NCI-H1092 (cell line): Measurements from ENCODE around the gene ATP6V0D1.
"Not testable (repeated sequence)": the region's sequence is repeated elsewhere in the genome, so short reads cannot be mapped to it uniquely, and the experiment has no call there.

ENCODE experiments used
- DNase-seq: peaks from one replicate; lab custom pipeline; 2025; lab: John Stamatoyannopoulos, UW

The ATP6V0D1 gene

GRCh38 chr16:67504031-67505021, 23.4 kb upstream of the ATP6V0D1 start:
- DNase-seq = no peak

GRCh38 chr16:67499106-67499505, 18.1 kb upstream of the ATP6V0D1 start:
- no peak for DNase-seq

DNA sequence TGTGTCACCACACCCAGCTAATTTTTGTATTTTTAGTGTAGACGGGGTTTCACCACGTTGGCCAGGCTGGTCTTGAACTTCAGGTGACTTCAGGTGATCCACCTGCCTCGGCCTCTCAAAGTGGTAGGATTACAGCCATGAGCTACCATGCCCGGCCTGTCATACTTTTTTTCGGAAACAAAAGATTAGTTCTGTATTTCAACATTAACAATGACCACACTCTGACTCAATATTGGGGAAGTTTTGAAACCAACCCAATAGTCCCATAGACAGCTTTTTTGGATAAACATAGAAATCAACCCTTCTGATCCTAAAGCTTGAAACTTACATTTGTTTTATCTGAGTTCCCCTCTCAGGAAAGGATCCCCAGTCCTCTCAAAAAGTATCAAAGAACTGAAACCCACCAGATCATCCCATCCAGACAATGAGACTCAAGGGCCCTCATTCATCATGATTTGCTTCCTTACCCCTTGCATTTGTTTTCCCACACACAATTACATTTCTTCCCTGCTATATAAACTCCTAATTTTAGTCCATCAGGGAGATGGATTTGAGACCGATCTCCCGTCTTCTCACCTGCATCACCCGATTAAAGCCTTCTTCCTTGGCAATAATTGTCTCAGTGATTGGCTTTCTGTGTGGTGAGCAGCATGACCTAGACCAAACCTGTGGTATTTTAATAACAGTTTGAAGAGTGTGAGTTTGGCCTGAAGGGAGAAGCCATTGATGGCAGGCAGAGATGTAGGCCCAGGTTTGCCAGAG, 9.6 kb upstream of the ATP6V0D1 start:
- no peak for DNase-seq

DNA sequence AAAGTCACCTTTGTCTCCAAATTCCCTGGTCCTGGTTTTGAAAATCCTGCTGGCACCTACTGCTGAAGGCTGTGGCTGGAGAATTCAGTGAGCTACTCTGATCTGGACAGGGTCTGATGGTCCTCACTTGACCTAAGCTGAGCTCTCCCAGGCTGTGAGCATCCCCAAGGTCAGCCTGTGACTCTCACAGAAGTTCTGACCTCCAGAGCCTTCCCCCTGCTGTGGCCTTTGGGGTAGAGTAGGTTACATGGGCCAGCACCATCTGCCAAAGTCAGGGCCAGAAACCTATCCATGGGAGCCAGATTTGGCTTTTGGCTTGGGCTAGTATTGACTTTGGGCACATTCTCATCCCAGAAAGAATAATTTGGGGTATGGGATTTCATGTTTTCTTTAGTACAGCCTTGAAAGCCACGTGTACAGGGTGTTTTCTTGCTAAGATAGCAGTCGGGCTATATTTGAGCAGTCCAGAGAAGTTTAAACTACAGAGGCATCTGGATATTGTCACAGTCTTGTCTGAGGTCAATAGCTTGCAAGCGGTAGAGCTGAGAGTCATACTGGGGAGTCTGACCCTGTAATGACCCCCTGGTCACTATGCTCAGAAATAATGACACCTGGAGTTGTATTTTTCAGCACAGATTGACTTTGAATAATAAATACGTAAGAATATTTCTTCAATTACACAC, 8.6 kb upstream of the ATP6V0D1 start:
- DNase-seq = no peak

GRCh38 chr16:67487561-67487960, 6.6 kb upstream of the ATP6V0D1 start:
- not testable (repeated sequence) for DNase-seq

- no peak for DNase-seq
Observed at GRCh38 chr16:67486805-67487204, 5.8 kb upstream of the ATP6V0D1 start.

GRCh38 chr16:67483731-67484525, 3.0 kb upstream of the ATP6V0D1 start:
- DNase-seq = no peak

DNA sequence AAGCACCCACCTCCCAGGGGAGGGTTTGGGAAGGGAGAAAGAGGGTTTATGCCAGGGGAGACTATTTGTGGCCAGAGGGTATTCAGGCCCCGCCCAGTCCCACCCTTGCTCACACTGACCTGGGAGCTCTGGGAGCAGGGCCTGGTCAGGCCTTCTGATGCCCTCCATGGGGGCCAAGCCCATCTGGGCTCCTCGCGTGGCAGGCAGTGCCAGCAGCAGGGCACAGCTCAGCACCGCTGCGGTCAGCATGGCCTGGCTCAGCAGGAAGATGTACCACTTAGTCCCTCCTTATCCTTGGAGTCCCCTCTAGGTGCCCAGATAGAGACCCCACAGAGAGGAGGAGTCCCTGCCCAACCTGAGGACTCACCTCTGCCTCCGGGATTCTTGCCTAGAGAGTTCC, 2.2 kb upstream of the ATP6V0D1 start, which contains the start of gene AGRP:
AGRP (minus strand) TSS at position 398 of the 400 bp plus-strand sequence; CDS start at position 249, 149 bp downstream.
- no peak for DNase-seq

DNA sequence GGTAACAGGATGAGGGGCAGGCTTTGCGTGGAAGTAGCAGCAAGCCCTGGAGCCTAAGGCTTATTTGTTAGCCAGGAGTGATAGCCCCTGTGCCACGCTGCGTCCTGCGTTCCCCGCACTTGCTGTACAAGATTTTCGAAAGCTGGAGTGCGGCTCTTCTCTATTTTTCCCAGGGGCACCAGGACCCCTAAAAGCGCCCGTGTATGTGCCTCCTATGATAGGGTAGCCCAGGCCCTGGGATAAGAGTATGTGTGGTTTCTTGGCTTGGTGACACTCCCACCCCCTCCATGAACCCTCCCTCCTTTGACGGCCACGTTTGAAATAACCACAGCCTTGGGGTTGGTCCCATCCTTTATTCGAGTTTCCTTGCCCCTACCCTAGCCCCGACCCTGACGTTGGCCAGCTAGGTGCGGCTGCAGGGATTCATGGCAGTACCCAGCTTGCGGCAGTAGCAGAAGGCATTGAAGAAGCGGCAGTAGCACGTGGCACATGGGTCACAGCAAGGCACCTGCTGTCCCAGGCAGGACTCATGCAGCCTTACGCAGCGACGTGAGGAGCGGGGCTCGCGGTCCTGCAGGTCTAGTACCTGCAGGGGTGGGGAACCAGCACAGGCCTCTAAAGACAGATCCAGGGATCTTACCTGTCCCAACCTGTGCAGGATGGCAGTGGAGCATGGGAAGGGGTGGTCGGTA, 1.4 kb upstream of the ATP6V0D1 start:
- no peak for DNase-seq

DNA sequence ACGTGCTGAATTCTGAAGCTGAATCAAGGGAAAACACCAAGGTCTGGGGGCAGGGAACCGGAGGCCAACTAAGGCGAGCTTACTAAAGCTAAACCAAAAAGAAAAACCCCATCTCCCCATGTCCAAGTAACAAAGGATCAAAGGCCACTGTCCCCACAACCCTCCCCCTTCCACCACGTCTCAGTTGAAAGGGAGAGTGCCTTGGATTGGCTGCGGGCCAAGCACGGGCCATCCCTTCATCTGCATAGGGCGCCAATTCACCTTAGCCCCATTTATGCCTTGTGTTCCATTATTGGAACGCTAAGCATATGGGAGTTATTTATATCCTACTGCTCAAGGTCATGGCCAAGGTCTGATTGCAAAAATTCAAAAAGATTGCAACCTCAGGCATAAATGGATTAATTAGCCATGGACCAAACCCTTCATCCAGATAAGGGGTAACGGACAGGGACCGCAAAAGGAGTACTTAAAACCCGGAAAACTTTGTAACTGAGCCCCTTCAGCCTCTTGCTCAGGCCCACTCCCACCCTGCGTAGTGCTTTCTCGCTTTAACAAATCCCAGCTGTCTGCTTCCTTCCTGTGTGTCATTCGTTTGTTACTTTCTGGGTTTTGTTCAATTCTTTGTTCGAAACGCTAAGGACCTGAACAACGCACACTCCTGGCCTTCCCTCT, 740 bp upstream of the ATP6V0D1 start:
- DNase-seq = peak; percentile 65

DNA sequence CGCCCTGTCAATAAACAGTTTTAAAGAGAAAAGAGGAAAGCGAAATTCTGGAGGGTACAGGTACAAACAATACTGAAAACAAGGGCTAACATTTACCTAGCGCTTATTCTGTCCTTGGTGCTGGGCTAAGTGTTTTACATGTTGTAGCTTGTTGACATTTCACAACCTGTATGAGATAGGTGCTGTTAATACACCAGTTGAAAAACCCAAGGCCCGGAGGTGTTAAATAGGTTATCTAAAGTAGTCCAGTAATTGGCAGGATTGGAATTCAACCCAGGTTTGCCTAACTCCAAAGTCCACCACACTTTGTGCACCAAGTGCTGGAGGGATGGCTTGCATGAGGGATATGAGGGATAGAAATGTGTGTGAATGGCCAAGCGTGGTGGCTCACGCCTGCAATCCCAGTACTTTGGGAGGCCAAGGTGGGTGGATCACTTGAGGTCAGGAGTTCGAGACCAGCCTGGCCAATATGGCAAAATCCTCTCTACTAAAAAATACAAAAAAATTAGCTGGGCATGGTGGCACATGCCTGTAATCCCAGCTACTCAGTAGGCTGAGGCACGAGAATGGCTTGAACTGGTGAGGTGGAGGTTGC, 2.9 kb downstream of the ATP6V0D1 start:
- DNase-seq = no peak

- no peak for DNase-seq
Observed at GRCh38 chr16:67474551-67475455, 6.2 kb downstream of the ATP6V0D1 start.

DNA sequence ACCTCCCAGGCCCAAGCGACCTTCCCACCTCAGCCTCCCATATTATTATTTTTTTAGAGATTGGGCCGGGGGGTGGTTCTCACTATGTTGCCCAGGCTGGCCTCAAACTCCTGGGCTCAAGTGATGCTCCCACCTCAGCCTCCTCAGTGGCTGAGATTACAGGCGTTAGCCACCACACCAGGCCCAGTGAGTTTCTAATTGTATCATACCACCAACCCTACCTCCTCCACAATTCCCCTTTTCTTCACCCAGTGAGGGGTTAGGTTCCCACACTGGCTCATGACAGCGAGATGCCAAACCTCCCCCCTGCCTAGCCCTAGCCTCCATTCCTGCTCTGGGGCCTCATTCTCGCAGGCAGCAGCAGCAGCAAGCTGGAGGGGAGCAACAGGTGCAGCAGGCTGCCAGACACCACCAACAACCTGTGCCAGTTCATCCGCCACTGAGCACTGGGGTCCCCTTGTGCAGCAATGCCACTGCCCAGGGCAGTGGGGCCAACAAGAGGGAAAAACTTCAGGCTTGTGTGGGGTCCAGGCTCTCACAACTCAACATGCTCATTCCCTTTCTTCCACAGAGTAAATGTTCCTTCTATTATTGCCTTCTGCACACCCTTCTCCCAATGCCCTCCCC, 9.1 kb downstream of the ATP6V0D1 start:
- DNase-seq = no peak

DNA sequence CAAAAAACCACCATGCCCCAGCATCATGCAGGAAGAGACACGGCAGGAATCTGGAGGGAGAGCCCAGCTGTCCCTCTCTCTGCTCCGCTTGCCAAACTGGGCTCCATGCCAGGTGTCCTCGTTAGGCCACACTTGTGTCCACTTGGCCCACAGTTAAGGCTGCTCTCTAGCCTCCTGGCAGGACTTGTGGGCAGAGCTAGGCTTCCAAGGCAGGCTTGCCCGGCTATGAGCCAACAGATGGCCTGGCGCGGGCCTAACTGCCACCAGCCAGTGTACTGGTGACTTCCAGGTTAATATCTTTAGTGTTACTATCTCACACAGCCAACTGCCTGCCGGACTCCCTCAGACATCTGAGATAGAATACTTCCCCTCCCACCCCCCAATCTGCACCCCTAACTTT, 10.6 kb downstream of the ATP6V0D1 start:
- DNase-seq = peak; percentile 84

DNA sequence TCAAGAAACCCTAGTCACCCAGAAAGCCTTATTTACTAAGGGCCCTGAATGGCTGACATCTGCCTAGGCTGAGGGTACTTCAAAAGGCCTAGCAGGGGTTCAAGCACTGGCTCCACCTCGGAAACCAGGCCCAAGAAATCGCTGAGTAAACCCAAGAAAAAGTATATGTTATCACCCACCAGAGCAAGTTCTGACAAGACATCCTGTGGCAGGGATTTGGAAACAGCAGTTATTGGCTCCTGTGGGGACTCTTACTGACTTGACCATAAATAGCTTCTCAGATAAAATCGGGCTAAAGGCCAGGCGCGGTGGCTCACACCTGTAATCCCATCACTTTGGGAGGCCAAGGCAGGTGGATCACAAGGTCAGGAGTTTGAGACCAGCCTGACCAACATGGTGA, 12.2 kb downstream of the ATP6V0D1 start:
- DNase-seq = no peak

DNA sequence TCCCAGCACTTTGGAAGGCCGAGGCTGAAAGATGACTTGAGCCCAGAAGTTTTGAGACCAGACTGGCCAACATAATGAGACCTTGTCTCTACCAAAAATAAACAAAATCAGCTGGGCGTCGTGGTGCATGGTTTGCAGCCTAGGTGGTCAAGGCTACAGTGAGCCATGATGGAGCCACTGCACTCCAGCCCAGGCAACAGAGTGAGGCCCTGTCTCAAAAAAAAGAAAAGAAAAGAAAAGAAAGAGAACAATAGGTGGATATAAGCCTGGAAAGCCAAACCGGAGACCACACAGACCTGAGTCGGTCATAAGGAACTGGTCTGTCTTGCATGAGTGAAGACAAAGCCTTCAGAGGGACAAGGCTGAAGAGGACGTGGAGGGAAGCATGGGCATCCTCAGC, 14.4 kb downstream of the ATP6V0D1 start:
- DNase-seq = no peak

- no peak for DNase-seq
Observed at GRCh38 chr16:67464565-67464964, 16.4 kb downstream of the ATP6V0D1 start.

DNA sequence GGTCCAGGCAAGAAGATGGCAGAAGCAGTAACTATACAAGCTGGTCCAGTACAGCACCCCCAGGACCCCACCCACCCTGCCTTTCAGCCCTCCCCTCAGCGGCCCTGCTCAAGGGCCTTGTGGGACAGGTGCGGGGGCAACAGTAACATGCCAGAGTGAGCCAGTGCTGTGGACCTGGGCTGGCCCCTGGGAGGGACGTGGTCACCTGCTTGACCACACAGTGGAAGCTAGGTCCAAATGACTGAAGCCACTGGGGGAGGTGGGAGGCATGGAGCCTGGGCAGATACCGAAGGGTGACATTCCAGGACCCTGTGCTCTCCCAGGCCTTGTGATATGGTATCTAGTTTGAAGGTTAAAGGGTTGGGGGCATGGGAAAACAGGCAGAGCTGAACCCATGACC, 17.3 kb downstream of the ATP6V0D1 start:
- no peak for DNase-seq
